Cerebellar nuclear complex (tissue), 1 donor: ENCODE data around the gene TMEM151B.

Experiments used
- DNase-seq, 2 experiments: peaks; one replicate each; lab custom pipeline; 2025; lab: John Stamatoyannopoulos, UW

Gene TMEM151B

GRCh38 chr6:44250718-44251123, 19.5 kb upstream of the TMEM151B start:
- no peak for DNase-seq

- no peak for DNase-seq
These were observed 18.4 kb upstream of the TMEM151B start for GRCh38 chr6:44251576-44252524.

DNA sequence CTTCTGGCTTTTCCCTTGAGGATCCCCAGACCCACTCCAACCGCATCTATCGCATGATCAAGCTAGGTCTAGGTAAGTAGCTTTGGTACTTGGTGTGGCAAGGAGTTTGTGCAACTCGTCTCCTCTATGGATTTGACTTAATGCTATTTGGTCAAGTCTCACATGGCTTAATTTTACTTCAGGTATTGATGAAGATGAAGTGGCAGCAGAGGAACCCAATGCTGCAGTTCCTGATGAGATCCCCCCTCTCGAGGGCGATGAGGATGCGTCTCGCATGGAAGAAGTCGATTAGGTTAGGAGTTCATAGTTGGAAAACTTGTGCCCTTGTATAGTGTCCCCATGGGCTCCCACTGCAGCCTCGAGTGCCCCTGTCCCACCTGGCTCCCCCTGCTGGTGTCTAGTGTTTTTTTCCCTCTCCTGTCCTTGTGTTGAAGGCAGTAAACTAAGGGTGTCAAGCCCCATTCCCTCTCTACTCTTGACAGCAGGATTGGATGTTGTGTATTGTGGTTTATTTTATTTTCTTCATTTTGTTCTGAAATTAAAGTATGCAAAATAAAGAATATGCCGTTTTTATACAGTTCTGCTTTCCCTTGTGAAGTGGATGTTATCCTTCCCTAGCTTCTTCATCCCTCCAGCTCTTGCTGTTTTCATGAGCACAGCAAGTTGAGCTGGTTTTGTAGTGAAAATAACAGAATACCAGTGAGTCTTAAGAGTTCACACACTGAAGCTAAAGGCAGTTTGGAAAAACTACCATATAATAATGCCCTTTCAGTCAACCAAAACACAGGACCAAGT, 16.7 kb upstream of the TMEM151B start:
- no peak for DNase-seq

- DNase-seq, result no peak
These were observed 15.8 kb upstream of the TMEM151B start for GRCh38 chr6:44254191-44255104.

- DNase-seq, result no peak
These were observed 15.0 kb upstream of the TMEM151B start for GRCh38 chr6:44255105-44255808.

DNA sequence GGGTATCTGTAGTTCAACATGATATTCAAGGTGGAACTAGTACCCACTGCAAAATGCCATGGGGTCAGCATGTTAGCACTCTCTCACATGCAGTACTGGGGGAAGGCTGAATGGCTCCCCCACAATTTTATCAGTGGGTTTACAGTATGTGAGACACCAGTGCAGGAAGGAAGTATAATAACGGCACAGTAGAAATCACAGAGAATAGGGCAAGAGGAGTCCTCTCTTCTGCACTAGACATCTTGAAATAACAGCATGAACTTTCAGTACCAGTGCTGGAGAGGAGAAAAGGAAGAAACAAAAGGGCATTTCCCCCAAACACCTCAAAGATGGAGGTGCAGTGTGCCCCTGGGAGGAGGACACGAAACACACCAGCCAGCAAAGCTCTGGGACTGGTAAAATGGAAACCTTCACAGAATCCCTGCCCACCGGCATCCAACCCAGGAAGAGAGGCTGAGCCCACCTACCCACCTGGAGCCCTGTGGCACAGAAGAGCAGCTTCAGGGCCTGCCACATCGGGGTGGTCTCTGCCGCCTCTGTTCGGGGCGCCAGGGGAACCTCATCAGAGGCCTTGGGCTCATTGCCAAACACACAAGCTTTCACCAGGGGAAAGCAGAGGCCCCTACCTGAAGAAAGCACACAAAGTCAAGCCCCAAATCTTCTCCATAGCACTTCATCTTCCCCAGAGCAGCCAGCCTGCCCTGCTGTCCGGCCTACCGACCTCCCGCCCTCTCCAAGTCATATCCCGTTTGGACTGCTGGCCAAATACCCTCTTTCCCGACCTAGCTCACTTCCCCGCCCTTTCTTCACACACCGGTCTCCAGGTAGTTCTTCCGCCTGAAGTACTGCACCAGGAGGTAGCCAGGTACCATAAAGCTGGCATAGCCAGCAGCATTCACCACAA, 14.1 kb upstream of the TMEM151B start:
- no peak for DNase-seq

DNA sequence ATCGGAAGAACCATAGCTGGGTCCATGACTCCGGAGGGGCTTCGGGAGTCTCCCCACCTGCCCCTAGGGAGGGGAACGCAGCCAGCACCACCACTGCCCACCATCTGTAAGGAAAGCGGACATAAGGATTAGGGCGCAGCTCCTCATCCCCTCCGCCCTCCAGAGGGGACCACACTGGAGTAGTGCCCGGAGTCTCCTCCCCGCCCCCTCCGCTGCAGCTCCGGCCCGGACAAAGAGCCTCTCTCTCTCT, 13.6 kb upstream of the TMEM151B start:
- DNase-seq, result no peak

- no peak for DNase-seq
These were observed 13.1 kb upstream of the TMEM151B start, which contains the start of gene SLC35B2 for GRCh38 chr6:44257025-44257752. Gene SLC35B2 (minus strand): TSS chr6:44257528. CDS start chr6:44257410, 118 bp downstream.

- no peak for DNase-seq
These were observed 12.4 kb upstream of the TMEM151B start for GRCh38 chr6:44257753-44258324.

GRCh38 chr6:44258325-44258863, 11.9 kb upstream of the TMEM151B start:
- DNase-seq, result no peak

DNA sequence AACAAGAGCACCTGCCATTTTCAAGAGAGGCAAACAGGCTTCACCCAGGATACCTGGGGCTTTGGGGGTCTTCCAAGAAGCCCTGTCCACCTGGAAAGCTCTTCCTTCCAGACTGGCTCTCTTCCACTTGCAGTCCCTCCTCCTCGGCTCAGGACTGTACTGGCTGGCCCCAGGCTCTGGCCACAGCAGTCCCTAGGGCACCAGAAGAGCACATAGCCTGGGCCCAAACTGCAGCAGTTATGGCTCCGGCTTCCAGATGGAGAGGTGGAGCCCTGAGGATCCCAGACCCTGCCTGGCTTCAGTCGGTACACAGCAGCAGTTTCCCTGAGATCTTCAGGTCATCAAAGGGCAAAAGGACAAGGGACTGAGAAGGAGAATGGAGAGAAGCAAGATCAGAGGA, 11.3 kb upstream of the TMEM151B start:
- DNase-seq, result no peak

DNA sequence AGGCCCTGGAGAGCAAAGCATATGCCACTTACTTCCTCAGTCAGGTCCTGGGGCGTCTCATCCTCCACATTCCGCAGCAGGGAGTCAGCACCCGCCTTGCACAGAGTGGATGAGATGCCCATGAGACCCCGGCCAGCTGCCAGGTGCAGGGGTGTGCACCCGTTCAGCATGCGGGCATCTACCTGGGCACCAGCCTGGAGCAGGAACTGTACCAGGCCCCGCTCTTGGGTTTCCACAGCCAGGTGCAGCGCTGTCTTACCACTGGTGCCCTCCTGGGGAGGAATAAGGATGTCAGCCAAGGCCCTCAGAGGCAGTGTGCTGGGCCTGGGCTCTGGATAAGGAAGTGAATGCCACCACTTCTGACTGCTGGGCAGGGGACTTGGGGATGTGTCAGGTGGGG, 10.2 kb upstream of the TMEM151B start:
- no peak for DNase-seq

DNA sequence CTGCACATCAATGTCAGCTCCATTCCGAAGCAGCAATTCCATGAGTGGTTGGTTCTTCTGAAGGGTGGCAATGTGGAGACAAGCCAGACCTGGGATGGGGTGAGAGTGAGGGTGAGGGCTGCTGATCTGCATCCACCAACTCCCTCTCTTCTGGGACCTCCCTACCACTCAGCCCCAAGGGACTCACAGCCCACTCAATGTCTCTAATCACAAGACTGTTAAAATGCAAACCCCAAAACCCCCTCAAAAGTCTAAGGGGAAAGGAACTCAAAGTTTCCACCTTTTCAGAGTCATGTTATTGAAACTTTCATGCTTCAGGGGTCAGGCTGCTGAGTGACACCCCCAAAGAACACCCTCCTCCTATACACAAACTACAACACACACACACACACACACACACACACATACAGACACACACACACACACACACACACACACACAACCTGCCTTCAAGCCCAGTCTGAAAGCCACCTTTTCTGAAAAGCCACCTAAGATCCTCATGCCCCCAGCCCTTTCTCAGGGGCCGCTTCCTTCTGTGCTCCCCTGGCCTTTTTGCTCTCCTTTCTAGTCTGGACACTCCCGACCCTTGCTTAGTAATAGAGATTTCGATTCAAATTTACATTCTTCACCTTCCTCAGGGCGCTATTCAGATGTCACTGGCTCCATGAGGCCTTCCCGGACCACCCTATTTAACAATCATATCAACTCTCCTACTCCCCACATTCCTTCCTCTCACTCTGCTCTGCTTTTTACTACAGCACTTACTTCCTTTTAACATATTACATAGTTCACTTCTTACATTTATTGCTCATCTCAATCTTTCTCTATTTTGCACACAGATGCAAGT, 9.6 kb upstream of the TMEM151B start:
- no peak for DNase-seq

GRCh38 chr6:44261581-44261980, 8.7 kb upstream of the TMEM151B start:
- no peak for DNase-seq

DNA sequence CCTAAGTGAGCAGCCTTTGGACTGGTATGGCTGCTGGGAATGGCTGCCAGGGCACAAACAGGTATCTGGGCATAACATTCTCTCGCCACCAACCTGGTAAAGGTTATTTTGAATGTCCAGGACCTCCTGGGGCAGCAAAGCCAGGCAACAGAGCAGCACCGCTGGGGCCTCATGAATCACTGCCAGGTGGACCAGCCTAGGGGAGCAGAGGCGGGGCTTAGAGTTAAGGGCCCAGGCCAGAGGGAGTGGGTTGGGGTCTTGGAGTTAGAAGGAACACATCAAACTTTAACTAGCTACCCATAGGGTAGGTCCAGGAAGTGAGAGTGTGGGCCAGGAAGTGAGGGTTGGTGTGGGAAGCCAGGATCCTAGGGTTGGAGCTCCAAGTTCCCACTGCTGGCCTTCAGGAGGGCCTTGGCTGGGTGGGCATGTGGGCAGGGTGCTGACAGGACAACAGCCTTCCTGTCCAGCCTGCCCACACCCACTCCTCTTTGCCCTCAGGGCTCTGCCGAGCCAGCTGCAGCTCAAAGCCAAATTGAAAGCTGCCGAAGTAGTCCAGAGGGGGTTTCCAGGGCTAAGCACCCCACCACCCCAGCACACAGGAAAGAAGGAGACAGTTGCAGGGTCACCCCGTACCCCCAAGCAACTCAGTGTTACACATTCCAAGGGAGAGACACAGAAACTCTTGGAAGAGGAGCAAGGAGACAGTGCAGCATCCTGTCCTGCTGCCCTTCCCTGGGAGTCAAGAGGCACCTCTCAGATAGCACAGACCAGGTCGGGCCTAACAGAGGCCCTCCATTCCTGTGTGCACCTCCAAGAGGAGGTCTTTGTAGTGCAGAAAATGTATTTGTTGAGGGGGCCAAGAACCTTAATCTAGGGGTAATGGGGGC, 7.5 kb upstream of the TMEM151B start:
- no peak for DNase-seq

DNA sequence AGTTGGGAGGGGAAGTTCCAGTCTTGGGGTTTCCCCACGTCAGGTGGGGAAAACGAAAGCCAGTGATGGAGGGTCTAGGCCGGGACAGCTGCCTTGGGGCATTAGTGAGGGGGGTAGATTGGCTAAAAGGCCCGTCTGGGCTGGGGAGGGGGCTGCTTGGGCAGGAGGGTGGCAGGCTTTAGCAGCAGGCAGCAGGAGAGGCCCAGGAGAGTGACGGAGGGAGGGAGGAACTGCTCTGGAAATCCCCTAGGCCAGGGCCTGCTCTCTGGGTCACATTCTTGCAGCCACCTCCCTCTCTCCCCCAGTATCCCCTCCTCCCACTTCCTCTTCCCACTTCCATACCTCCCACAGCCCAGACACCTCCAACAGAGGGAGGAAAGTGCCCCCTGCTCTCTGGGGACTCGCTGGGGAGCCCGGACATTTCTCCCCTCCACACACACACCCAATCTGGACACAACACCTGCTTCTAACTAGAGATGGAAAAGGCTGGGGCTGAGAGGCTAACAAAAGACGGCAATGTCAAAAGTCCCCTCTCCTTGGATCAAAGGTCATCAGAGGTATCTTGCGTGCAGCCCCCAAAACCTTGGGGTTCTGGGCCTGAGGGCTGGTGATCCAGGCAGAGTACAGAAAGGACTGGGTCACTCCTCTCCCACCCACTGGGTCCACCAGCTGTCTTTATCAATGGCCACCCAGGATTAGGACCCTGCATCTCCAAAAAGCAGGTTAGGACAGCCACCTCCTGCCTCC, 6.7 kb upstream of the TMEM151B start:
- DNase-seq, result no peak
